Transverse colon (tissue), 4 donors: Measurements from ENCODE around the gene YTHDF1. TPM values are rescaled to one million over a fixed set of nuclear protein-coding genes. Genes with fewer than 3 reads are reported as not detected.

ENCODE experiments used
- DNase-seq: peaks from one replicate; pipeline ENCODE4 v3.0.0-alpha.2; 2019
- H3K27ac ChIP-seq, 4 donors: fragments of 200-600 bp; sonication (generic); 2 replicates each; pipeline ENCODE4 v1.5.1; 2016 to 2018; ENCODE audit warnings: inconsistent platforms in 4 of 4
- H3K27me3 ChIP-seq: fragments of 200-600 bp; sonication (generic); 2 replicates; pipeline ENCODE4 v1.5.1; 2017; ENCODE audit warnings: inconsistent platforms
- H3K36me3 ChIP-seq, 4 donors: fragments of 200-600 bp; sonication (generic); 2 replicates each; pipeline ENCODE4 v1.5.1; 2017 to 2019; ENCODE audit warnings: inconsistent platforms in 4 of 4
- H3K4me1 ChIP-seq, 4 donors: fragments of 200-600 bp; sonication (generic); 2 replicates each; pipeline ENCODE4 v1.5.1; 2017 to 2020; ENCODE audit warnings: inconsistent platforms in 4 of 4
- H3K4me3 ChIP-seq, 4 donors: fragments of 200-600 bp; sonication (generic); 1 replicate in 1 of 4; 2 replicates in 3 of 4; pipeline versions ENCODE4 v1.5.1 to v1.6.1; 2017 to 2019; ENCODE audit warnings: inconsistent platforms in 4 of 4
- H3K9me3 ChIP-seq, 2 donors: fragments of 200-600 bp; sonication (generic); 2 replicates each; pipeline ENCODE4 v1.5.1; 2017 to 2019; ENCODE audit warnings: inconsistent platforms in 2 of 2
- EP300 ChIP-seq: sonication (generic); formaldehyde crosslinking; IDR thresholded peaks from one replicate; pipeline ENCODE4 v1.6.1; 2017; ENCODE audit warnings: antibody characterized with exemption, low read depth
- POLR2A ChIP-seq: fragments of 450-650 bp; IDR thresholded peaks from one replicate; pipeline ENCODE4 v1.6.1; 2016; ENCODE audit warnings: antibody characterized with exemption, mild to moderate bottlenecking, moderate library complexity
- POLR2AphosphoS5 ChIP-seq, 3 donors: sonication (generic); formaldehyde crosslinking; IDR thresholded peaks; one replicate each; pipeline ENCODE4 v1.6.1; 2016; ENCODE audit warnings: antibody characterized with exemption in 3 of 3
- WGBS, 2 donors: methylation state at CpG; one replicate each; pipeline ENCODE4 v1.1.5; 2018; ENCODE audit warnings: low coverage in 1 of 2; 5-methylcytosine and 5-hydroxymethylcytosine counted together
- in situ Hi-C, 4 donors: fragments of 200-750 bp; cut with MboI; loops; one replicate each; pipeline versions ENCODE4 v1.15.0 to v1.15.1; 2017; ENCODE audit warnings: low sequenced_read_pairs in 3 of 4, low pct_ligation_motif_present in 1 of 4, low pct_unique_long_range_greater_than_20kb in 1 of 4
- intact Hi-C: fragments of 100-400 bp; cut with DNase I; formaldehyde crosslinking; loops from one replicate; pipeline ENCODE4 v1.15.1; 2023; ENCODE audit warnings: low total_unique reads
- total RNA-seq, 4 donors: library from RNA; depleted of rRNA; stranded (reverse); fragments of >200 nt; gene quantifications; one replicate each; pipeline ENCODE4 v1.1.0, GENCODE V29; 2016
- TF ChIP-seq, protein P1 (sequence below), 5 experiments: fragments of 200-600 bp in 3 of 5; fragments of 450-650 bp in 2 of 5; sonication (generic) in 3 of 5; IDR thresholded peaks; 1 replicate in 2 of 5; 2 replicates in 3 of 5; pipeline ENCODE4 v1.5.1; 2016 to 2017; ENCODE audit warnings: antibody characterized with exemption in 5 of 5, inconsistent platforms in 3 of 5, mild to moderate bottlenecking in 2 of 5, moderate library complexity in 1 of 5

YTHDF1 gene
- total RNA-seq, 4 donors from 2014 or later = 29.4 to 35.2 (median 32.9) TPM

DNA sequence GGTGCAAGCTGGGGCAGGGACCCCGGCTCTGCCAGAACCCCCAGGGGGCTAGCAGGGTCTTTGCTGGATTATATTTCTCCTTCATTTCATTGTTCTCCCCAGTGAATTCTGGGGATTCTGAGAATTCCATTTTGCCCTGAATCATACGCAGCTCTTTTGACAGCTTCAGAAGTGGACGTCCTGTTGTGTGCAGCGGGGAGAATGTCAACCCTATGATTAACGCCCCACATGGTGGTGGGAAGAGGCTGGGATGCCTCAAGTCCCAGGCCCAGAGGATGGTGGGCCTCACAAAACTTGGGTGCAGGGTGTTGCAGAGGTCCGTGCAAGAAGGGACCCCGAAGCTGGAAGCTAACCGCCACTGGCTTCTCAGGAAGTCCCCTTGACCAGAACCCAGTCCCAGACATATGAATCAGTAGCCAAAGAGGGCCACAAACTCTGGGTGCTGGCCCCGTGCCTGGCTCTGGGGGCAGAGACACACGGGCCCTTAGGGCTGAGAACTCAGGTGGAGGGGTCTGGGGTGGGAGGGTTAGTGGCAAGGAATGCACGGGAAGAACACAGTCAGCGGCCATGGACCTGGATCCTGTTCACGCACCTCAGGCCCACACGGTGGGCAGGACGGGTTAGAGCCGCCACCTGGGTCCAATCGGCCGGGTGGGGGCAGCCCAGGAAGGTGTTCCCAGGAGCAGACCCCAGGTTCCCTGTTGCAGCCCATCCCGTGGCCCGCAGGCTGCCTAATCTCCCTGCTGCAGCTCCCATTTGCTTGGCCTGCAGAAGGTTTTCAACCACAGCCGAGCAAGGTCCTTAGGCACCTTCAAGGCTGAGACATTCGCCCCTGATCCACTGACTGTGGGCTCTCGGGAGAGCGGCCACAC lies 51.2 kb downstream of the YTHDF1 start:
- H3K27me3 ChIP-seq = peaks cover 3% of the 10 kb centered on the region
- H3K4me1 ChIP-seq = no peaks in the 10 kb centered on the region
- H3K4me3 ChIP-seq = no peak overlapping the region
- H3K9me3 ChIP-seq = no peaks in the 10 kb centered on the region
- TF ChIP-seq POLR2AphosphoS5 (IDR thresholded peaks at IDR 0.05) (no peak), EP300 (no peak), POLR2A (no peak)
- TF ChIP-seq, protein P1, sequence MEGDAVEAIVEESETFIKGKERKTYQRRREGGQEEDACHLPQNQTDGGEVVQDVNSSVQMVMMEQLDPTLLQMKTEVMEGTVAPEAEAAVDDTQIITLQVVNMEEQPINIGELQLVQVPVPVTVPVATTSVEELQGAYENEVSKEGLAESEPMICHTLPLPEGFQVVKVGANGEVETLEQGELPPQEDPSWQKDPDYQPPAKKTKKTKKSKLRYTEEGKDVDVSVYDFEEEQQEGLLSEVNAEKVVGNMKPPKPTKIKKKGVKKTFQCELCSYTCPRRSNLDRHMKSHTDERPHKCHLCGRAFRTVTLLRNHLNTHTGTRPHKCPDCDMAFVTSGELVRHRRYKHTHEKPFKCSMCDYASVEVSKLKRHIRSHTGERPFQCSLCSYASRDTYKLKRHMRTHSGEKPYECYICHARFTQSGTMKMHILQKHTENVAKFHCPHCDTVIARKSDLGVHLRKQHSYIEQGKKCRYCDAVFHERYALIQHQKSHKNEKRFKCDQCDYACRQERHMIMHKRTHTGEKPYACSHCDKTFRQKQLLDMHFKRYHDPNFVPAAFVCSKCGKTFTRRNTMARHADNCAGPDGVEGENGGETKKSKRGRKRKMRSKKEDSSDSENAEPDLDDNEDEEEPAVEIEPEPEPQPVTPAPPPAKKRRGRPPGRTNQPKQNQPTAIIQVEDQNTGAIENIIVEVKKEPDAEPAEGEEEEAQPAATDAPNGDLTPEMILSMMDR (IDR thresholded peaks at IDR 0.05) = no peak
- no peak overlapping the region for H3K27ac ChIP-seq
- intact Hi-C loops (no loop called here), in situ Hi-C loops (no loop called here)
- no peaks in the 10 kb centered on the region for H3K36me3 ChIP-seq
- DNase-seq = no peak
- WGBS, 2 donors = 69 to 72% methylated on average over 5 to 21 of the region's 24 CpGs

GRCh38 chr20:63163596-63164483 lies 52.1 kb downstream of the YTHDF1 start:
- H3K4me3 ChIP-seq = no peak overlapping the region
- in situ Hi-C loops (no loop called here), intact Hi-C loops (no loop called here)
- H3K9me3 ChIP-seq = no peaks in the 10 kb centered on the region
- H3K36me3 ChIP-seq = no peaks in the 10 kb centered on the region
- no peak overlapping the region for H3K27ac ChIP-seq
- H3K4me1 ChIP-seq = no peaks in the 10 kb centered on the region
- DNase-seq = no peak
- TF ChIP-seq EP300 (no peak), POLR2A (no peak), POLR2AphosphoS5 (IDR thresholded peaks at IDR 0.05) (no peak)
- TF ChIP-seq, protein P1 (IDR thresholded peaks at IDR 0.05) = no peak
- H3K27me3 ChIP-seq = peaks cover 3% of the 10 kb centered on the region
- WGBS, 2 donors = 15 to 54% methylated on average over 4 to 17 of the region's 17 CpGs

DNA sequence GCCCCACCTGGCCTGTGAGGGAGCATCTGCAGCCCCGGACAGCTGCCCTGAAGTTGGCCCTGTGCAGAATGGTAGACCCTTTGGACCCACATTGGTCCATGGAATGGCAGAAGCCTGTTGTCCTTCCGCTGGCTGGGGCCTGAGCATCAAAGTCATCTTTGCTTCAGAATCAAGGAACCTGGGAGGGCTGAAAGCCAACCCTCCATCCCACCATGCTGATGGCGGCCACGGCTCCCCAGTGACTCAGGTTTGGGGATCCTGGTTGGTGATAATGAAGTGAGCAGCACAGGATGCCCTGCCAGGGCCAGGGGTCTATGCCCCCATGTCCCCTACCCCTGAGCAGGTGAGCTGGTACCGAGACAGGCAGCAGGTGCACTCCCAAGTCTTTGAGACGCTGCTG lies 52.8 kb downstream of the YTHDF1 start:
- 58% methylated on average over 6 of the region's 6 CpGs; no CpG with 5 or more reads in 1 of the 2 donors for WGBS, 2 donors
- Histone ChIP-seq H3K36me3 (no peaks in the 10 kb centered on the region), H3K4me1 (no peaks in the 10 kb centered on the region), H3K27ac (no peak overlapping the region), H3K4me3 (no peak overlapping the region), H3K27me3 (peaks cover 3% of the 10 kb centered on the region), H3K9me3 (no peaks in the 10 kb centered on the region)
- DNase-seq = no peak
- TF ChIP-seq POLR2A (no peak), POLR2AphosphoS5 (IDR thresholded peaks at IDR 0.05) (no peak), EP300 (no peak)
- TF ChIP-seq, protein P1 (IDR thresholded peaks at IDR 0.05) = no peak
- in situ Hi-C loops = no loop called here
- intact Hi-C loops = no loop called here

DNA sequence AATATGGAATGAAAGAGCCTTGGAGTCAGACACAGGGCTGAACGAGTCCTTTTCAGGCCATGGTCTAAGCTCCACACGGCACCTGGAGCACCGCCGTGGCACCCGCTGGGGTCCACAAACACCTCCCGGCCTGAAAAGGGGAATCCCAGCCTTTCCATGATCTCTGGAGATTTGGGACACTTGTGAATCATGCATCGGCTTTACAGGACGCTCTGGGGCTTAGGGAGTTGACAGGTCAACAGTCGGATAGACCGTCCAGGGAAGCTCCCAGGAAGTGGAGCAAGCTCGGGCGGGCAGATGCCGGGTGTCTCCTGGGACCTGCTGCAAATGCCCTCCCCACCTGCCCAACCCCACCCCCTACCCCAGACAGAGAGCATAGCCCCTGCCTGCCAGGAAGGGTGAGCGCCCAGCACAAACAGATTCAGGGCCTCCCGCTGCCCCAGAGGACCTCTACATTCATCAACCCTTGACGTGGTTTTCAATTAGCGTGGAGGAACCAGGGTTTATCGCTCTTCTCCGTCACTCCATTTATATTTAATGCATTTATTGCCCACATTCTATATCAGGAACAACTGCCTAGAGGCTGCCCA lies 53.6 kb downstream of the YTHDF1 start:
- no peaks in the 10 kb centered on the region for H3K4me1 ChIP-seq
- H3K4me3 ChIP-seq = no peak overlapping the region
- WGBS, 2 donors = 74% methylated on average over 18 of the region's 19 CpGs; no CpG with 5 or more reads in 1 of the 2 donors
- in situ Hi-C loops = no loop called here
- intact Hi-C loops = no loop called here
- no peaks in the 10 kb centered on the region for H3K9me3 ChIP-seq
- DNase-seq = no peak
- TF ChIP-seq, protein P1 (IDR thresholded peaks at IDR 0.05) = no peak
- TF ChIP-seq POLR2A = no peak
- TF ChIP-seq POLR2AphosphoS5 (IDR thresholded peaks at IDR 0.05) = no peak
- TF ChIP-seq EP300 = no peak
- H3K27me3 ChIP-seq = peaks cover 3% of the 10 kb centered on the region
- H3K36me3 ChIP-seq = no peaks in the 10 kb centered on the region
- no peak overlapping the region for H3K27ac ChIP-seq
